ENCODE measurements around the gene HSP90AB1.

DNA sequence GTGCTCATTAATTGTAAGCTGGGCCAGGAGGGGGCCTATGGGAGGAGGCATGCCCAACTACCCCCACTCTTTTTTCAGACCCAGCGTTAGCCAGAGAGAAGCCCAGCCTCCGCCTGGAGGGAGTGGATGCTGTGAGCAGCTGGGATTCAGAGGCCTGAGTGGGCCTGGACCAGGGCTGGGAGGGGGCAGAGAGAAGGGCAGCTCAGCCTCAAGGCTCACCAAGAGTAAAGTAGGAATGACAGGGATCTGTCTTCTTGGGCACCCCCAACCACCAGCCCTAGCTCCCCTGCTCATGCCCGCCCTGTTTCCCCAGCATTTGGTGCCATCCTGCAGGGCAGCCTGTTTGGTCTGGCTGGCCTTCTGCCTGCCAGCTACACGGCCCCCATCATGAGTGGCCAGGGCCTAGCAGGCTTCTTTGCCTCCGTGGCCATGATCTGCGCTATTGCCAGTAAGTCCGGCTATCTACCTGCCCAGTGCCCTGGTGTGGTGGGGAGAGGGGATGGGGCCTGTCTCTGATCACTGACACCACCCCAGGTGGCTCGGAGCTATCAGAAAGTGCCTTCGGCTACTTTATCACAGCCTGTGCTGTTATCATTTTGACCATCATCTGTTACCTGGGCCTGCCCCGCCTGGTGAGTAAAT lies 16.7 kb upstream of the HSP90AB1 start:
- TF ChIP-seq POLR2AphosphoS5 (IDR thresholded peaks at IDR 0.05; ENCODE audit: low read depth, low read length) = no peak
- TF ChIP-seq POLR2A (IDR thresholded peaks at IDR 0.05; ENCODE audit: low read depth, low read length) = no peak
